SK-N-SH treated with all-trans-retinoic acid at 6 μM for 48 hours (cell line): Measurements from ENCODE around the gene ENGASE.

Experiments used
- ATAC-seq: fragments of 200-7000 bp; cut with Tn5 transposase; 3 replicates; pipeline ENCODE4 v1.9.1; 2020; ENCODE audit warnings: mild to moderate bottlenecking, moderate library complexity
- ARNTL ChIP-seq: fragments of 450-650 bp; formaldehyde crosslinking; IDR thresholded peaks from 2 replicates; pipeline ENCODE4 v1.5.0; 2020; ENCODE audit warnings: low read depth, mild to moderate bottlenecking, moderate library complexity, borderline replicate concordance
- BACH2 ChIP-seq: fragments of 250-450 bp; sonication (Bioruptor Pico); IDR thresholded peaks from 2 replicates; pipeline ENCODE4 v1.9.0; 2021; ENCODE audit warnings: mild to moderate bottlenecking, borderline replicate concordance
- CREB5 ChIP-seq: fragments of 250-450 bp; sonication (Bioruptor Pico); IDR thresholded peaks from 2 replicates; pipeline ENCODE4 v1.5.1; 2020; ENCODE audit warnings: low read depth, mild to moderate bottlenecking, moderate library complexity
- CSDC2 ChIP-seq: fragments of 250-450 bp; sonication (Bioruptor Pico); IDR thresholded peaks from 2 replicates; pipeline ENCODE4 v1.5.0; 2020; ENCODE audit warnings: mild to moderate bottlenecking, moderate library complexity
- CSRNP3 ChIP-seq: fragments of 250-450 bp; sonication (Bioruptor Pico); IDR thresholded peaks from 2 replicates; pipeline ENCODE4 v1.5.1; 2021; ENCODE audit warnings: mild to moderate bottlenecking, moderate library complexity
- ESRRG ChIP-seq: fragments of 250-450 bp; sonication (Bioruptor Pico); IDR thresholded peaks from 2 replicates; pipeline ENCODE4 v1.6.1; 2021; ENCODE audit warnings: mild to moderate bottlenecking
- GLIS3 ChIP-seq: fragments of 250-450 bp; sonication (Bioruptor Pico); IDR thresholded peaks from 2 replicates; pipeline ENCODE4 v1.5.0; 2020; ENCODE audit warnings: mild to moderate bottlenecking, moderate library complexity
- ISL1 ChIP-seq: fragments of 250-450 bp; sonication (Bioruptor Pico); IDR thresholded peaks from 2 replicates; pipeline ENCODE4 v2.1.2; 2022; ENCODE audit warnings: mild to moderate bottlenecking, moderate library complexity
- OSR1 ChIP-seq: fragments of 250-450 bp; sonication (Bioruptor Pico); IDR thresholded peaks from 2 replicates; pipeline ENCODE4 v1.8.0; 2022; ENCODE audit warnings: moderate library complexity, mild to moderate bottlenecking, inconsistent platforms
- PATZ1 ChIP-seq: fragments of 250-450 bp; sonication (Bioruptor Pico); IDR thresholded peaks from 2 replicates; pipeline ENCODE4 v1.8.0; 2020; ENCODE audit warnings: mild to moderate bottlenecking, moderate library complexity, borderline replicate concordance
- POU6F1 ChIP-seq: fragments of 250-450 bp; sonication (Bioruptor Pico); IDR thresholded peaks from 2 replicates; pipeline ENCODE4 v1.8.0; 2021; ENCODE audit warnings: low read depth, mild to moderate bottlenecking, moderate library complexity, borderline replicate concordance
- PPARA ChIP-seq: fragments of 250-450 bp; sonication (Bioruptor Pico); IDR thresholded peaks from 2 replicates; pipeline ENCODE4 v1.5.0; 2020; ENCODE audit warnings: mild to moderate bottlenecking, borderline replicate concordance
- RARB ChIP-seq: fragments of 250-450 bp; sonication (Bioruptor Pico); IDR thresholded peaks from 2 replicates; pipeline ENCODE4 v1.8.0; 2021; ENCODE audit warnings: mild to moderate bottlenecking, moderate library complexity
- TCF4 ChIP-seq: fragments of 250-450 bp; sonication (Bioruptor Pico); IDR thresholded peaks from 2 replicates; pipeline ENCODE4 v1.8.0; 2021; ENCODE audit warnings: mild to moderate bottlenecking, moderate library complexity, borderline replicate concordance
- TOX ChIP-seq: fragments of 250-450 bp; sonication (Bioruptor Pico); IDR thresholded peaks from 2 replicates; pipeline ENCODE4 v1.8.0; 2021; ENCODE audit warnings: mild to moderate bottlenecking, moderate library complexity, borderline replicate concordance
- TSHZ2 ChIP-seq: fragments of 250-450 bp; sonication (Bioruptor Pico); IDR thresholded peaks from 2 replicates; pipeline ENCODE4 v1.5.0; 2020; ENCODE audit warnings: mild to moderate bottlenecking, moderate library complexity
- ZC3H10 ChIP-seq: fragments of 250-450 bp; sonication (Bioruptor Pico); IDR thresholded peaks from 2 replicates; pipeline ENCODE4 v1.5.1; 2021; ENCODE audit warnings: mild to moderate bottlenecking, moderate library complexity
- ZFP3 ChIP-seq: fragments of 250-450 bp; sonication (Bioruptor Pico); IDR thresholded peaks from 2 replicates; pipeline ENCODE4 v1.5.0; 2020; ENCODE audit warnings: mild to moderate bottlenecking, moderate library complexity
- ZFP30 ChIP-seq: fragments of 450-650 bp; formaldehyde crosslinking; IDR thresholded peaks from 2 replicates; pipeline ENCODE4 v1.5.0; 2022; ENCODE audit warnings: mild to moderate bottlenecking, moderate library complexity
- ZNF565 ChIP-seq: fragments of 450-650 bp; formaldehyde crosslinking; conservative IDR thresholded peaks from 2 replicates; pipeline ENCODE4 v1.5.0; 2020; ENCODE audit warnings: low read depth, mild to moderate bottlenecking, moderate library complexity
- ZNF70 ChIP-seq: fragments of 450-650 bp; formaldehyde crosslinking; IDR thresholded peaks from 2 replicates; pipeline ENCODE4 v1.5.0; 2020; ENCODE audit warnings: mild to moderate bottlenecking, moderate library complexity
- ZNF8 ChIP-seq: fragments of 450-650 bp; formaldehyde crosslinking; IDR thresholded peaks from 2 replicates; pipeline ENCODE4 v1.5.0; 2020; ENCODE audit warnings: mild to moderate bottlenecking, moderate library complexity

ENGASE gene

GRCh38 chr17:79048826-79049755 is 25.5 kb upstream of the ENGASE start (continued):
- TF ChIP-seq PATZ1 (CRISPR knock-in tag) = no peak
- no peak for TF ChIP-seq TOX
- TF ChIP-seq RARB = no peak
- TF ChIP-seq ZC3H10 = no peak
- no peak for TF ChIP-seq TCF4 (CRISPR knock-in tag)
- no peak for TF ChIP-seq ZNF565 (CRISPR knock-in tag)
- no peak for TF ChIP-seq ZNF8 (CRISPR knock-in tag)
- no peak for TF ChIP-seq BACH2 (CRISPR knock-in tag)

- no peak for ATAC-seq
- TF ChIP-seq PATZ1 (CRISPR knock-in tag) (no peak), ZNF8 (CRISPR knock-in tag) (no peak), ZNF70 (CRISPR knock-in tag) (no peak), ARNTL (no peak), ESRRG (CRISPR knock-in tag) (no peak), GLIS3 (CRISPR knock-in tag) (no peak)
Observed at GRCh38 chr17:79049821-79050220, 24.8 kb upstream of the ENGASE start.

GRCh38 chr17:79050551-79050950 is 24.1 kb upstream of the ENGASE start:
- TF ChIP-seq ZC3H10 (no peak), POU6F1 (CRISPR knock-in tag) (no peak), PPARA (CRISPR knock-in tag) (no peak), CSDC2 (CRISPR knock-in tag) (no peak), ZNF565 (CRISPR knock-in tag) (no peak), BACH2 (CRISPR knock-in tag) (no peak), OSR1 (CRISPR knock-in tag) (no peak), ZNF8 (CRISPR knock-in tag) (no peak), TCF4 (CRISPR knock-in tag) (no peak), ARNTL (no peak), ZFP30 (CRISPR knock-in tag) (no peak), TSHZ2 (CRISPR knock-in tag) (no peak), CREB5 (CRISPR knock-in tag) (no peak), RARB (no peak), ISL1 (CRISPR knock-in tag) (no peak), CSRNP3 (CRISPR knock-in tag) (no peak), ZFP3 (CRISPR knock-in tag) (no peak), TOX (no peak)
- ATAC-seq = no peak
